Lung microvascular endothelial cell (primary cell): Measurements from ENCODE around the gene CDH13. TPM values are rescaled to one million over a fixed set of nuclear protein-coding genes. Genes with fewer than 3 reads are reported as not detected.

Source experiments
- DNase-seq, 2 donors: peaks; one replicate each; pipeline versions ENCODE4 v3.0.0 to v3.0.0-alpha.2; 2010; ENCODE audit warnings: low read depth in 2 of 2
- total RNA-seq: library from RNA; depleted of rRNA; stranded (reverse); fragments of >200 nt; gene quantifications from 2 replicates; pipeline ENCODE4 v1.2.1, GENCODE V29; 2014

Gene CDH13
- total RNA-seq, 1 donor from 2014 or later = 14.5 TPM

DNA sequence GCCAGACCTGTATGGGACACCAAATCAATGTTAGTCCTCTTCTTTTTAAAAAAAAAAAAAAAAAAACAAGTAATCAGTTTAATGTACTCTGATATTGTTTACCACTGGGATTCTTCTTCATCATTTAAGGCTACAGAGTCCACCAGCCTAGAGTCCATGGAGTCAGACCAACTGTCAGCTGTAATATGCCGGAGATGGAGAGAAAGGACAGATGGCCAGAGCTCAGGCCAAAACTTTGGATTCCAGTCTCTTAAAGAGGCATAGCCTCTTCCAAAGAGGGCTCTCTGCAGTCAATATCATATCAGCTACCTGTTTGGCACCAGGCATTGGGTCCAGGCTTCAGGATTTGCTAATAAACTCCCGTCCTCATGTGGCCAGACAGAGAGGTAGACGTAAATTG, 711.4 kb downstream of the CDH13 start:
- DNase-seq = no peak

- peak; percentile 50 to 86 for DNase-seq
Observed at GRCh38 chr16:83338941-83339340, 712.2 kb downstream of the CDH13 start.

DNA sequence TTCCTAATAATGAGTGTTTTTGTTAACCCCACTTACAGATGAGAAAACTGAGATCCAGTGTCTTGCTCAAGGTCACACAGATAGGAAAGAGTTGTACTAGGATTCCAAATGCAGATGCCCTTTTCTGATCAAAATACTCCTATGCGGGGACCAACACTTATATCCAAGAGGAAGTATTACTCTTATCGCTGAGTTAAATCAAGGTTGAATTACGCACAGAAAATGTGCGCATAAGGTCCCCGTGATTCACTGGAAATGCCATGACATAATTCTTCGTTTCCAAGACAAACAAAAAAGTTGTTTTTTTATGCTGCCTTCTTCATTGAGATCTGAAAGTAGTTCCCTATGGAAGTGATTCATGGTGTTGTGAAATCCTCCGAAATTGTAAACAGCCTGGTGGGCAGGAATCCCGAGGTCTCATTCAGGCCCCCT, 717.2 kb downstream of the CDH13 start:
- peak; percentile 95 to 99 for DNase-seq

DNA sequence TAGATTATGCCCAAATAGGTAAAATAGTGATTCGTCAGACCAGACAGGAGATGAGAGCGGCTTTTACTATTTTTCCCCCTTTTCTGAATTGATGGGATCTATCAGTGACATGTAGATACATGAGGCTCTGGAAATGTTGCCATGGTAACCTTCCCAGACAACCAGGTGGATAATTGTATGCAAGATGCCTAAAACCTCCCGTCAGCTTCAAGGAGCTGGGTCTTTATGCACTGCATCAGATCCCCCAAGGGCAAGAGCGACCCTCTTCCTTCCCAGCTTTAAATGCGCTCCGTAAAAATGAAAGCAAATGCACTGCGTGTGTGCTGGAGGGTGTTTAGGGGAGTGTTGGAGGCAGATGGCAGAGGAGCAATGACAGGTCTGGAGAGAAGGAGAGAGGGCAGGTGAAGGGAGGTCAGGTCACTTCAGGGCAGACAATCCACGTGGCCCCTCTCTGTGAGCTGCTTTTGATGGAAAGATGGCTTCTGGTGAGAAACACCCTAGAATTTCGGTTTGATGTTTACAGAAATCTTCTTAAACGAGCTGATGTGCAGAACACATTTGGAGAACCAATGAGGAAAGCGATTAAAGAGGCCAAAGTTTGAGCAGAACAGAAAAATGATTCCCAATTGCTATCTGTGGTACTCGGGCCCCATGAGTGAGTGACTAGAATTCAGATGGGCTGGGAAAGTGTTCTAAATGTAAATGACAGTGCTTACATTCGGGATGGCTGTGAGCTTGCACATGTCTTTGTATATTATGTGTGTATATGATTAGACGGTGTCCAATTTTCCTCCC, 719.3 kb downstream of the CDH13 start:
- no peak for DNase-seq

DNA sequence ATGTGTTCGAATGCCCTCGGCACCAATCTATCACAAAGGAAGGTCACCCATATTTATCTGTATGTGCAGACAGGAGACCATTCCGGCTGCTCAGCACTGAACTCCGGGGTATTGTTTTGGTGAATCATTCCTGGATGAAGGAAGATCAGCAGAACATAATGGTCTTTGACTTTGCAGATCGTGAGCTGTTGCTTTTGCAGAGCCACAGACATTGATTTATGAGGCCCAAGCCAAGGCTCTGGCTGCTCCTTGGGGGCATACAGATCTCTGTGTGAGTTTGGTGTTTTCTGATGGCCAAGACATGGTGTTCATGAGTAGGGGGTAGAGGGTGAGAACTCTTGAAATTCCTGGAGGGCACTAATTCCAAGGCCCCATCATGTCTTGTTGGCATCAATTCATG, 722.2 kb downstream of the CDH13 start:
- DNase-seq = peak; percentile 52 to 83

DNA sequence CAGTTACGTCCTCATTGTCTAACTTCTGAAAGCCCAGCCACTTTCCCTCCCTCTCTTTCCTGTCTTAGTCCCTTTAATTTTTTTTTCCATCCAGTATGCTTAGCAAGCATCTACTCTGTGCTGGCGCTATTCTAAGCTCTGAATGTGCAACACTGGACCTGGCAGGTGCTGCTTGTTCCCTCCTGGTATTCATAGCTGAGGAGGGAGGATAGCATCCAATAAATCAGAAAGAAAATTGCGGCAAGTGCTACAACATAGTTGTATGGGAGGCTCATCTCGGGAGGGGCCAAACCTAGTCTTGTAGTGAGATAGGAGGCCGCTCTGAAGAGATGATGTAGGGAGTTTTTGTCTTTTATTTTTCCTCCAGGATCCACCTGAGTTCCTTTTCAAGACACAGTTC, 723.7 kb downstream of the CDH13 start:
- no peak for DNase-seq

DNA sequence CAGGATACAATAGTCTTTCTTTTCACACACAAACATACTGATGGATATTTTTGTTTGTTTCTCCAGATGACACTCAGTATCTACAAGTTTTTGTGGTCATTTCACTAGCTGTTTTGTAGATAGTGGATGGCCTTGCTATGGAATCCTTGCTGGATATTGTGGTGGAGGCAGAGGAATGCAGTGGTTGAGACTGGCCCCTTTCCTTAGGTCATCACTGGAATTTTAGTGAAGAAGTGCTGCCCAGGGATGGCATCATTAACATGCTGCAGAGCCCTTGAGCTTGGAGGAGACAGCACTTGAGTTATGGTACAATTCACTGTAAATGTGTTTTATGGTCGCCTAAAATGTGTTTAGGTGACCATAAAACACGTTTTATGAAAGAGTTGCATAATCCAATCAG, 725.1 kb downstream of the CDH13 start:
- no peak for DNase-seq

GRCh38 chr16:83353241-83353640, 726.5 kb downstream of the CDH13 start:
- DNase-seq = no peak

DNA sequence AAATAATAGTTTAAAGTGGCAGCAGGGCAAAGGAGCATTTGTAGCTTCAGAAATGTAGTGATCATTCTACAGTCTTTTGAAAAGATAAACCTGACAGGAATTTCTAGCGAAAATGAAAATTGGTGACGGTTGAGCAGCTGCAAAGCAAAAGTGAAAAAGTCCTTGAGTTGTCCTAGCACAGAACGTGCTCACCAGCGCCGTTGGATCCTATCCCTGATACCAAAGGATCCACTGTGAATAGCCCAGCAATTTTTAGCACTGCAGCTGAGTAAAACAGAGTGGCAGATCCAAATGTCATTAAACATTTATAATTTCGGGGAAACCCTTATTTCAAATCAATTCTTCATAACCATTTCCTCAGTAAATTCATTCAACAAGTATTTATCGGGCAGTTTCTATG, 727.2 kb downstream of the CDH13 start:
- no peak for DNase-seq

DNA sequence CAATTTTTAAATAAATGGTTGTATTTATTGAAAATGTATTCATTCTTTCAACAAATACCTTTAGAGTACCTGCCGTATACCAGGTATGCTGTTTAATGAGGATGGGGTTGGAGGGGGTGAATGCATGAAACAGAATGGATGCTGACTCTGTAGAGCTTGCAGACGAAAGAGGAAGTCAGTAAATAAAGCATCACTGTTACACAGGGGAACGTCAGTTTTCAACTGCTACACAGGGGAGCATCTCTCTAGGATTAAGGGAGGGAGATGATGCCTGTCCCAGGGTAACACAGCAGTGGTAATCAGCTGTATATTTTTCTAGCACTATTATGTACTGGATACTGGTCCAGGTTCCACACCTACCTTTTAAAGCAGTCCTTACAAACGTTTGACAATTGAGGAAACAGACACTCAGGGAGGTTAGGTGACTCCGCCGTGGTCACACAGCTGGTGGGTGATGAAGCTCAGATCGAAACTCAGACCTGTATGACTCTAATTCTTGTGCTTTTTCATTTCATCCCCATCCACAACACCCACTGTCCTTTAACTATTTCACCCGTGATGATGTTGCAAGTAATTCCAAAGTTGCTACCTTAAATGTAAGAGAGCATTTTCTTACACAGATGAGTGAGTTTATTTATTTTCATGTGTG, 728.9 kb downstream of the CDH13 start:
- no peak for DNase-seq

- peak; percentile 83 to 86 for DNase-seq
Observed at GRCh38 chr16:83356266-83356665, 729.5 kb downstream of the CDH13 start.

GRCh38 chr16:83356986-83357385, 730.2 kb downstream of the CDH13 start:
- DNase-seq = no peak

DNA sequence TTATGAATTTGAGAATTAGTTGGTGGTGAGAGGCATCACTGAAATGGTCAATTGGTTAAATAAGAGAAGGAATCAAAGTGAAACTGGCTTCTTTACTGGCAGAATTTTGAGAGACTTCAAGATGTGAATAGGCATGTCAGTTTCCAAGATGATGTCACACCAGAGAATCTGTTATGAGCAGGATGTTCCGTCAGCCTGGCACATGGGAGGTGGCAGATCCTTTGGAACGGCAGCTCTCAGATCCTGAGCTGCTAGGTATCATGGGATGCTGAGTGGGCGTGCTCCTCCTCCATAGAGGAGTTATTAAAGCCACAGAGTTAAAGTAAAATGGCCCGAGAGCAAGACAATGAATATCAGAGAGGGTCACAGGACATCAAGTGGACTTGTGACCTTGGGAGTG, 736.8 kb downstream of the CDH13 start:
- DNase-seq = peak in 1 of 2 donors; percentile 33

GRCh38 chr16:83365166-83365565, 738.4 kb downstream of the CDH13 start:
- DNase-seq = peak; percentile 36 to 93

DNA sequence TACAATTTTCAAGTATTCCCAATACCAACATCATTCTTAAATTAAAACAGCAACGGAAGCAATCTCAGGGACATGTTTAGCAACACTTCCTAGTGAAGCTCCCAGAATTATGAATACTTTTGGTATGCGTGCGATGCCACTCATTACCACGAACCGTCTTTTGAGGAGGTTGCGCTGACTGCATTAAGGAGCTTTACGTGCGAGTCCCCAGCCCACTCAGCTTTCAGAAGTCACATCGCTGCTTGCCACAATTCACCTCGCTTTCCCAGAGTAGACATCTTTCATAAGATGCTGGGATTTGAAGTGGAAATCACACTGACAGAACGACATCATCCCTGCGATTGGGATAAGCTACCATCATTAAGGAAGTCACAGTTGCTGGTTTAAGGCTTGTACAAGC, 739.5 kb downstream of the CDH13 start:
- DNase-seq = no peak

DNA sequence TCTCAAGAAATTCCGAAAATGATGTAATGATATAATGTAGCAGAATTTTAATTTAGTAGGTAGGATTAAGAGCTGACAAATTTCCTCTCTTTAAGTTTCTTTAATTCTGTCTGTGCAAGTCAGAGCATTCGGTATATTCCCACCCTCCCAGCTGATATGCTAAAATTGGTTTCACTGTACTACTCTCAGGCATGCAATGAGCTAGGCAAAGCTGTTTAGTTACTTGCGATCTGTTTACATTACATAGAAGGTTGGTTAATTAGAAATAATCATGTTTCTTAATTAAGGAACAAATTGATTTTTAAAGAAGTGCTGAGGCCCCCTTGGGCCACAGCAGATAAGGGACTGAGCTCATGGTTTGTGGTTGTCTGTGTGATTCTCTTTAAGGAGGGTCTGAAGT, 748.2 kb downstream of the CDH13 start:
- no peak for DNase-seq

DNA sequence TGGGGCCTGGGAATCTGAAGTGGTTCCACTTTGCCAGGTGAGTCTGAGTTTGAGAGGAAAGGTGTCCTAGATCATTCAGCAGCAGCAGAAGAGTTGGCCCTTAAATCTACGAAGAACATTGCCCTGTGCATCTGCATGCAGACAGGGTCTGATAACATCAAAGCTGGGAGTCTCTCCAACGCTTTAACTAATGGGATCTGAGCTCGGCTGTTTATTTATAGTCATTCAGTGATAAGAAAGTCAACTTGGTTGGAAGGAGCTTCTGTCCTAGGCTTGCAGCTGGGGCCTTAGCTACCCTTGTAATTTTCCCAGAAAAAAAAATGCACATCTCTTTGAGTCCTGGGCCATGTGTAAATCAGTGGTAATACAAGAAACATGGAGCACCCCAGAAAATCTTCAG, 763.0 kb downstream of the CDH13 start:
- no peak for DNase-seq

GRCh38 chr16:83390759-83391158, 764.0 kb downstream of the CDH13 start:
- DNase-seq = no peak

GRCh38 chr16:83392743-83393142, 766.0 kb downstream of the CDH13 start:
- DNase-seq = no peak

- DNase-seq = peak; percentile 37 to 72
Observed at GRCh38 chr16:83393196-83393981, 766.6 kb downstream of the CDH13 start.

GRCh38 chr16:83397601-83398291, 771.0 kb downstream of the CDH13 start:
- no peak for DNase-seq

DNA sequence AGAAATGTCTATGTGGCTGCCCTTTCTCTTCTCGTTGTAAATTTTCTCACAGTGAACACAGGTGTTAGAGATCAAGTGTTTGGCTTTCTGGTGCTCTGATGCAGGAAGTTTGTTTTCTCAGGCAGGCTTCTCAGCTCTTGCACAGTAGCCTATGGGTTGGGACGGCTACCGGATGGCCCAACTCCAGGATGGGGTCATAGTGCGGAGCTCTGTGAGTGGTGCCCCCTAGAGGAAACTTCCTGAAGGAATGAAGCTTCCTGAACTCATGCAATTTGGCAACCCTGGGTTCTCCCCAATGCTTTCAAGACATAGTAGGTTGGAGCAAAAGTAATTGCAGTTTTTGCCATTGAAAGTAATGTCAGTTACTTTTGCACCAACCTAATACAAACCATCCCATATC, 773.5 kb downstream of the CDH13 start:
- DNase-seq = no peak
